Keratinocyte (primary cell): Measurements from ENCODE around the gene MED27. TPM values are rescaled to one million over a fixed set of nuclear protein-coding genes. Genes with fewer than 3 reads are reported as not detected.

Experiments
- DNase-seq: peaks from one replicate; pipeline ENCODE4 v3.0.0-alpha.2; 2011; ENCODE audit warnings: low read depth, missing footprints, low spot score
- FAIRE-seq: peaks from 2 replicates; lab custom pipeline; 2011; peaks lifted over from hg19 to GRCh38; lab: Jason Lieb, UNC
- H2AFZ ChIP-seq: 2 replicates; pipeline ENCODE4 v1.6.0; 2012; ENCODE audit warnings: low read length, control low read depth, inconsistent platforms; ENCODE audit not compliant: control insufficient read depth
- H3K27ac ChIP-seq: 2 replicates; pipeline ENCODE4 v1.5.1; 2011; ENCODE audit warnings: low read length; ENCODE audit not compliant: control insufficient read depth, insufficient read depth
- H3K27me3 ChIP-seq: 3 replicates; pipeline ENCODE4 v1.6.0; 2011; ENCODE audit warnings: low read length; ENCODE audit not compliant: control insufficient read depth, insufficient read depth; ENCODE audit errors: extremely low read depth
- H3K36me3 ChIP-seq, 2 experiments: 2 replicates in 1 of 2; 3 replicates in 1 of 2; pipeline ENCODE4 v1.5.1; 2011; ENCODE audit warnings: low read length in 2 of 2, mild to moderate bottlenecking in 1 of 2; ENCODE audit not compliant: control insufficient read depth in 2 of 2, insufficient read depth in 2 of 2; ENCODE audit errors: extremely low read depth in 1 of 2
- H3K4me1 ChIP-seq: 3 replicates; pipeline ENCODE4 v1.5.1; 2011; ENCODE audit warnings: low read length; ENCODE audit not compliant: control insufficient read depth, insufficient read depth; ENCODE audit errors: extremely low read depth
- H3K4me2 ChIP-seq: 3 replicates; pipeline ENCODE4 v1.6.0; 2011; ENCODE audit warnings: low read depth, low read length; ENCODE audit not compliant: control insufficient read depth, insufficient read depth; ENCODE audit errors: extremely low read depth
- H3K4me3 ChIP-seq, 3 experiments: fragments of 200-600 bp in 1 of 3; sonication (generic) in 1 of 3; 2 replicates in 2 of 3; 3 replicates in 1 of 3; pipeline ENCODE4 v1.5.1; 2011 to 2016; ENCODE audit warnings: low read length in 3 of 3, mild to moderate bottlenecking in 3 of 3, control low read depth in 2 of 3, inconsistent platforms in 1 of 3, low read depth in 1 of 3, mixed read lengths in 1 of 3, mixed run types in 1 of 3, moderate library complexity in 1 of 3; ENCODE audit not compliant: control insufficient read depth in 2 of 3, insufficient read depth in 2 of 3; ENCODE audit errors: extremely low read depth in 1 of 3
- H3K79me2 ChIP-seq: 2 replicates; pipeline ENCODE4 v1.6.0; 2012; ENCODE audit warnings: low read length; ENCODE audit not compliant: control insufficient read depth, insufficient read depth
- H3K9ac ChIP-seq: 3 replicates; pipeline ENCODE4 v1.6.0; 2011; ENCODE audit warnings: low read length; ENCODE audit not compliant: control insufficient read depth, insufficient read depth; ENCODE audit errors: extremely low read depth
- H3K9me1 ChIP-seq: 3 replicates; pipeline ENCODE4 v1.6.0; 2011; ENCODE audit warnings: low read length; ENCODE audit not compliant: control insufficient read depth, insufficient read depth; ENCODE audit errors: extremely low read depth
- H3K9me3 ChIP-seq: 2 replicates; pipeline ENCODE4 v1.5.1; 2012; ENCODE audit warnings: low read depth, low read length; ENCODE audit not compliant: control insufficient read depth
- H4K20me1 ChIP-seq: 3 replicates; pipeline ENCODE4 v1.6.0; 2011; ENCODE audit warnings: low read length; ENCODE audit not compliant: control insufficient read depth, insufficient read depth; ENCODE audit errors: extremely low read depth
- CTCF ChIP-seq, 3 experiments: IDR thresholded peaks in 1 of 3; conservative IDR thresholded peaks in 1 of 3; optimal IDR thresholded peaks in 1 of 3; 2 replicates in 2 of 3; 3 replicates in 1 of 3; pipeline versions ENCODE3 to v1.5.1; 2011; ENCODE audit warnings: low read length in 3 of 3, mild to moderate bottlenecking in 3 of 3, moderate library complexity in 2 of 3, control low read depth in 1 of 3, inconsistent platforms in 1 of 3; ENCODE audit not compliant: insufficient read depth in 2 of 3; ENCODE audit errors: extremely low read depth in 1 of 3
- EZH2 ChIP-seq: IDR thresholded peaks from one replicate; pipeline ENCODE4 v1.6.1; 2012; ENCODE audit warnings: inconsistent platforms, mild to moderate bottlenecking, low read length, moderate library complexity
- dilution Hi-C: fragments of 300-500 bp; cut with MboI; formaldehyde crosslinking; loops from one replicate; pipeline ENCODE4 v1.7.0; 2020; ENCODE audit warnings: low sequenced_read_pairs; ENCODE audit not compliant: extremely low pct_ligation_motif_present
- polyA plus RNA-seq, 5 experiments: library from polyadenylated mRNA; depleted of rRNA in 3 of 5; stranded (reverse) in 3 of 5; stranded (forward) in 1 of 5; unstranded in 1 of 5; fragments of >200 nt; gene quantifications; 1 replicate in 1 of 5; 2 replicates in 3 of 5; 3 replicates in 1 of 5; pipeline versions ENCODE4 v1.2.1 to v1.2.3, GENCODE V29; 2011 to 2012; ENCODE audit warnings: missing spikeins in 2 of 5, low read depth in 1 of 5, low replicate concordance in 1 of 5

The MED27 gene
- polyA plus RNA-seq, 1 donor (not counting 4 experiments of a cell fraction or from before 2014, with no cell fraction given): 39.0 TPM

GRCh38 chr9:132054024-132054423, 25.6 kb downstream of the MED27 start:
- Histone ChIP-seq H2AFZ (no peak overlapping the region), H3K4me1 (peaks cover 7% of the 10 kb centered on the region), H3K9me1 (no peaks in the 10 kb centered on the region), H3K27ac (no peak overlapping the region), H3K36me3 (no peaks in the 10 kb centered on the region), H3K9ac (no peak overlapping the region), H3K79me2 (peaks cover 52% of the 10 kb centered on the region), H3K4me3 (no peak overlapping the region), H3K4me2 (no peak overlapping the region), H4K20me1 (peaks cover 5% of the 10 kb centered on the region), H3K27me3 (no peaks in the 10 kb centered on the region), H3K9me3 (no peaks in the 10 kb centered on the region)
- dilution Hi-C loops: no loop called here
- FAIRE-seq: no peak
- TF ChIP-seq CTCF (optimal IDR thresholded peaks at IDR 0.05 in 1 of 3, IDR thresholded peaks at IDR 0.05 in 1 of 3, conservative IDR thresholded peaks at IDR 0.05 in 1 of 3; ENCODE audit: extremely low read depth in 1 of 3, insufficient read depth in 2 of 3, low read length in 3 of 3): no peak
- TF ChIP-seq EZH2: no peak
- DNase-seq: no peak

- Histone ChIP-seq H3K4me1 (no peaks in the 10 kb centered on the region), H3K4me3 (no peak overlapping the region), H3K4me2 (no peak overlapping the region), H4K20me1 (no peaks in the 10 kb centered on the region), H3K27ac (no peak overlapping the region), H3K27me3 (no peaks in the 10 kb centered on the region), H3K9me3 (no peaks in the 10 kb centered on the region), H3K79me2 (peaks cover 49% of the 10 kb centered on the region), H3K36me3 (no peaks in the 10 kb centered on the region), H2AFZ (no peak overlapping the region), H3K9me1 (no peaks in the 10 kb centered on the region), H3K9ac (no peak overlapping the region)
- FAIRE-seq: no peak
- dilution Hi-C loops: no loop called here
- TF ChIP-seq EZH2 (no peak), CTCF (optimal IDR thresholded peaks at IDR 0.05 in 1 of 3, IDR thresholded peaks at IDR 0.05 in 1 of 3, conservative IDR thresholded peaks at IDR 0.05 in 1 of 3; ENCODE audit: extremely low read depth in 1 of 3, insufficient read depth in 2 of 3, low read length in 3 of 3) (no peak)
- no peak for DNase-seq
These were observed 29.8 kb downstream of the MED27 start for GRCh38 chr9:132049900-132050299.
